Hepatocyte (in vitro differentiated cells): ENCODE measurements around the gene CRADD. TPM values are rescaled to one million over a fixed set of nuclear protein-coding genes. Genes with fewer than 3 reads are reported as not detected.
A peak's percentile ranks its signal among the peaks of the same experiment; 100 is the strongest.

Experiments
- DNase-seq: peaks from one replicate; pipeline ENCODE4 v3.0.0-alpha.2; 2016; ENCODE audit warnings: low spot score
- H2AFZ ChIP-seq: fragments of 200-600 bp; sonication (generic); 2 replicates; pipeline ENCODE4 v1.6.0; 2016; ENCODE audit warnings: antibody characterized with exemption, mild to moderate bottlenecking
- H3K27ac ChIP-seq: fragments of 200-600 bp; sonication (generic); 2 replicates; pipeline ENCODE4 v1.5.1; 2016; ENCODE audit warnings: mild to moderate bottlenecking
- H3K27me3 ChIP-seq: fragments of 200-600 bp; sonication (generic); 2 replicates; pipeline ENCODE4 v1.6.1; 2016
- H3K36me3 ChIP-seq: fragments of 200-600 bp; sonication (generic); replicated peaks from 2 replicates; pipeline ENCODE4 v1.5.1; 2016; ENCODE audit warnings: low read depth; ENCODE audit not compliant: insufficient read depth
- H3K4me1 ChIP-seq: fragments of 200-600 bp; sonication (generic); 2 replicates; pipeline ENCODE4 v1.5.1; 2016; ENCODE audit warnings: mild to moderate bottlenecking, moderate library complexity; ENCODE audit not compliant: insufficient read depth
- H3K4me2 ChIP-seq: fragments of 200-600 bp; sonication (generic); 2 replicates; pipeline ENCODE4 v1.6.0; 2016
- H3K4me3 ChIP-seq: fragments of 200-600 bp; sonication (generic); 2 replicates; pipeline ENCODE4 v1.5.1; 2016; ENCODE audit warnings: mild to moderate bottlenecking
- H3K79me2 ChIP-seq: fragments of 200-600 bp; sonication (generic); 2 replicates; pipeline ENCODE4 v1.6.0; 2017; ENCODE audit warnings: mild to moderate bottlenecking
- H3K9me2 ChIP-seq: fragments of 200-600 bp; sonication (generic); replicated peaks from 2 replicates; pipeline ENCODE4 v1.6.0; 2017; ENCODE audit warnings: mild to moderate bottlenecking; ENCODE audit not compliant: insufficient read depth
- H3K9me3 ChIP-seq: fragments of 200-600 bp; sonication (generic); 2 replicates; pipeline ENCODE4 v1.5.1; 2016; ENCODE audit warnings: low read depth, mild to moderate bottlenecking
- H4K20me1 ChIP-seq: fragments of 200-600 bp; sonication (generic); 2 replicates; pipeline ENCODE4 v1.6.0; 2016; ENCODE audit warnings: mild to moderate bottlenecking; ENCODE audit not compliant: insufficient read depth, poor library complexity, severe bottlenecking
- EZH2 ChIP-seq: fragments of 200-600 bp; sonication (generic); IDR thresholded peaks from 2 replicates; pipeline ENCODE4 v1.6.1; 2016; ENCODE audit warnings: antibody characterized with exemption, mild to moderate bottlenecking, borderline replicate concordance
- EZH2phosphoT487 ChIP-seq: fragments of 200-600 bp; sonication (generic); IDR thresholded peaks from one replicate; pipeline ENCODE4 v1.6.1; 2018; ENCODE audit warnings: antibody characterized with exemption, mild to moderate bottlenecking, low read depth, moderate library complexity; ENCODE audit not compliant: unreplicated experiment, severe bottlenecking
- WGBS: methylation state at CpG from one replicate; pipeline ENCODE4 v1.1.6; 2016; ENCODE audit warnings: low lambda C conversion rate; ENCODE audit errors: missing lambda C conversion rate; 5-methylcytosine and 5-hydroxymethylcytosine counted together
- polyA plus RNA-seq: library from polyadenylated mRNA; unstranded; fragments of >200 nt; fragmentation: Nextera tagmentation; extraction: Ambion mirVana; gene quantifications from 2 replicates; pipeline ENCODE4 v1.2.1, GENCODE V29; 2016
- total RNA-seq: library from RNA; depleted of rRNA; stranded (reverse); fragments of >200 nt; gene quantifications from 2 replicates; pipeline ENCODE4 v1.2.3, GENCODE V29; 2014
- TF ChIP-seq, protein P1 (sequence below): fragments of 200-600 bp; sonication (generic); IDR thresholded peaks from 2 replicates; pipeline ENCODE4 v1.5.1; 2016; ENCODE audit warnings: antibody characterized with exemption, mild to moderate bottlenecking; ENCODE audit not compliant: poor library complexity

CRADD gene
- total and polyA plus RNA-seq, 2 experiments from 2014 or later = 19.5 to 27.3 TPM

DNA sequence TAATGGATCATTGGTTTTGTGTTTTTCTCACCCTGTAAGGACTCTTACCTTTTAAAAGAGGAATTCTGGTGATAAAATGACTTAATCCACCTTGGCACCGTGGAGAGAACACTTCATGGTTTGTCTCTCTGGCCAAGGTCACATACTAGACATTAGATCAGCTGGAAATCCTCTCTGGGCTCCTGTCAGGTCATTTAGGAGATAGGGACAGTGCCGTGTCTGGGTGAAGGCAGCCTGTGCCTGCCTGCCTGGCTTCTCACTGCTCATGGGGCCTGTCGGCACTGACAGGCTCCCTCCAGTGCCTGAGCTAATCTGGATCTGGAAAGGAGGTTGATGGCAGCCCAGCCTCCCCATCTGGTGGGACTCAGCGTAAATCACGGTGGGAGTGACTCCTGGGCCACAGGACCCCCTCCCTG is 5.7 kb downstream of the CRADD start:
- TF ChIP-seq EZH2phosphoT487 (no peak), EZH2 (no peak)
- TF ChIP-seq, protein P1, sequence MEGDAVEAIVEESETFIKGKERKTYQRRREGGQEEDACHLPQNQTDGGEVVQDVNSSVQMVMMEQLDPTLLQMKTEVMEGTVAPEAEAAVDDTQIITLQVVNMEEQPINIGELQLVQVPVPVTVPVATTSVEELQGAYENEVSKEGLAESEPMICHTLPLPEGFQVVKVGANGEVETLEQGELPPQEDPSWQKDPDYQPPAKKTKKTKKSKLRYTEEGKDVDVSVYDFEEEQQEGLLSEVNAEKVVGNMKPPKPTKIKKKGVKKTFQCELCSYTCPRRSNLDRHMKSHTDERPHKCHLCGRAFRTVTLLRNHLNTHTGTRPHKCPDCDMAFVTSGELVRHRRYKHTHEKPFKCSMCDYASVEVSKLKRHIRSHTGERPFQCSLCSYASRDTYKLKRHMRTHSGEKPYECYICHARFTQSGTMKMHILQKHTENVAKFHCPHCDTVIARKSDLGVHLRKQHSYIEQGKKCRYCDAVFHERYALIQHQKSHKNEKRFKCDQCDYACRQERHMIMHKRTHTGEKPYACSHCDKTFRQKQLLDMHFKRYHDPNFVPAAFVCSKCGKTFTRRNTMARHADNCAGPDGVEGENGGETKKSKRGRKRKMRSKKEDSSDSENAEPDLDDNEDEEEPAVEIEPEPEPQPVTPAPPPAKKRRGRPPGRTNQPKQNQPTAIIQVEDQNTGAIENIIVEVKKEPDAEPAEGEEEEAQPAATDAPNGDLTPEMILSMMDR = no peak
- Histone ChIP-seq H3K9me3 (no peaks in the 10 kb centered on the region), H3K4me1 (peaks cover 9% of the 10 kb centered on the region), H2AFZ (no peak overlapping the region), H3K9me2 (no peaks in the 10 kb centered on the region), H3K27ac (peak overlapping the region; percentile 27), H3K4me3 (no peak overlapping the region), H3K27me3 (no peaks in the 10 kb centered on the region), H3K79me2 (peaks cover 19% of the 10 kb centered on the region), H3K4me2 (no peak overlapping the region), H4K20me1 (no peaks in the 10 kb centered on the region), H3K36me3 (no peaks in the 10 kb centered on the region)
- no peak for DNase-seq
- 49% methylated on average over 5 of the region's 5 CpGs for WGBS

DNA sequence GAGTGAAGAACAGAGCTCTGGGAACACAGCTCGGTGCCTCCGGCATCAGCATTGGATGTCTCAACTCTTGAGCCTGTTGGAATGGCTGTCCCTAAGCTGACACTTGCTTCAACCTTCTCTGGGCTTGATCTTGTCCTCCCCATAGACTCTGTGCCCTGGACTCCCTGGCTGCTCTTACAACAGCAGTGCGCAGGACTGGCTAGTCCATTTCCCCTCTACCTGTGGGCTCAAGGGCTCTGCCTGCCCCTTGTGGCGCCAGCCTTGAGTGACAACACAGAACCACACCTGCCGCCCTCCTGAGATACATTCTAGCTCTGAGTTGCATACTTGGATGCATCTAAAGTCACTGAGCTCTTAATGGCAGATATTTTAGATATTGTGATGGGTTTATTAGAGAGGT is 6.2 kb downstream of the CRADD start:
- no peak for TF ChIP-seq EZH2
- TF ChIP-seq, protein P1 = no peak
- no peak for TF ChIP-seq EZH2phosphoT487
- Histone ChIP-seq H2AFZ (no peak overlapping the region), H3K4me1 (peaks cover 4% of the 10 kb centered on the region), H4K20me1 (no peaks in the 10 kb centered on the region), H3K27me3 (no peaks in the 10 kb centered on the region), H3K4me3 (no peak overlapping the region), H3K79me2 (peaks cover 16% of the 10 kb centered on the region), H3K9me3 (no peaks in the 10 kb centered on the region), H3K27ac (peak overlapping the region; percentile 27), H3K9me2 (no peaks in the 10 kb centered on the region), H3K4me2 (no peak overlapping the region), H3K36me3 (no peaks in the 10 kb centered on the region)
- WGBS = 92% methylated on average over 5 of the region's 5 CpGs
- DNase-seq = no peak

DNA sequence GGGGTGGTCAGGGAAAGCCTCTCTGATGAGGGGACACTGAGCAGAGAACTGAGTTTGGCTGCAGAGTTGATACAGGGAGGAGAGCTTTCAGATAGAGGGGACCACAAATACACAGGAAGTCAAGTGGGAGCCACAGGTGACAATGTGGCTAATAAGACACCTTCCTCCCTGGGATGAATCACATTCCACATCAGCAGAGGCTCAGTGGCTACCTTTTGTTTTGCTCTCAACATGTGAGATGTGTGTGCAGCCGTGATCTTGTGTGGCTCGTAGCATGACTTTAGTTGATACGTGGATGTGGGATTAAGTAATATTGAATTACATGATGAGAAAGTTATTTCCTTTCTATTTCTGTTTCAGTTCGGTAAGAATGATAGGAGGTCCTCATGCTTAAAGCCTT is 7.5 kb downstream of the CRADD start:
- WGBS = 90% methylated on average over 4 of the region's 4 CpGs
- no peaks in the 10 kb centered on the region for H3K9me3 ChIP-seq
- TF ChIP-seq EZH2phosphoT487 = no peak
- TF ChIP-seq, protein P1 = no peak
- TF ChIP-seq EZH2 = no peak
- DNase-seq = no peak
- peaks cover 13% of the 10 kb centered on the region for H3K4me1 ChIP-seq
- no peaks in the 10 kb centered on the region for H3K36me3 ChIP-seq
- no peak overlapping the region for H3K27ac ChIP-seq
- H2AFZ ChIP-seq = no peak overlapping the region
- no peaks in the 10 kb centered on the region for H3K27me3 ChIP-seq
- H3K4me3 ChIP-seq = no peak overlapping the region
- no peak overlapping the region for H3K4me2 ChIP-seq
- H3K9me2 ChIP-seq = no peaks in the 10 kb centered on the region
- H4K20me1 ChIP-seq = no peaks in the 10 kb centered on the region
- peaks cover 8% of the 10 kb centered on the region for H3K79me2 ChIP-seq
